Endothelial cell of umbilical vein (primary cell): ENCODE results near the gene LSM7. TPM values are rescaled to one million over a fixed set of nuclear protein-coding genes. Genes with fewer than 3 reads are reported as not detected.

Experiments
- BruUV-seq: library from RNA; stranded (reverse); fragments of 400-500 nt; replicated peaks from 2 replicates; lab custom pipeline; 2021; lab: Mats Ljungman, UMichigan
- CTCF ChIA-PET: fragments of 300-600, 350-600 bp; sonication (Branson Sonifier 250); formaldehyde crosslinking; loops from one replicate; lab custom pipeline; 2021; ENCODE audit warnings: antibody characterized with exemption, inconsistent platforms; lab: Charles Lee
- POLR2A ChIA-PET: fragments of 300-600, 350-600 bp; sonication (Branson Sonifier 250); formaldehyde crosslinking; loops from one replicate; lab custom pipeline; 2021; ENCODE audit warnings: antibody characterized with exemption, inconsistent platforms; lab: Charles Lee
- DNase-seq: peaks from one replicate; pipeline ENCODE4 v3.0.0-alpha.2; 2011; ENCODE audit warnings: low read depth, low spot score
- FAIRE-seq: peaks from 2 replicates; lab custom pipeline; 2011; peaks lifted over from hg19 to GRCh38; lab: Jason Lieb, UNC
- H2AFZ ChIP-seq: 2 replicates; pipeline ENCODE4 v1.6.0; 2012; ENCODE audit warnings: low read depth, low read length, control low read depth, inconsistent platforms
- H3K27ac ChIP-seq: 2 replicates; pipeline ENCODE4 v1.5.1; 2011; ENCODE audit warnings: low read depth, mild to moderate bottlenecking, control low read depth, low read length, moderate library complexity; ENCODE audit not compliant: insufficient read depth
- H3K27me3 ChIP-seq, 2 experiments: 2 replicates each; pipeline versions ENCODE4 v1.6.0 to v1.6.1; 2011; ENCODE audit warnings: low read length in 2 of 2, mixed read lengths in 1 of 2; ENCODE audit not compliant: control insufficient read depth in 2 of 2, insufficient read depth in 2 of 2
- H3K36me3 ChIP-seq, 2 experiments: 2 replicates in 1 of 2; 3 replicates in 1 of 2; pipeline ENCODE4 v1.5.1; 2011; ENCODE audit warnings: low read length in 2 of 2, mild to moderate bottlenecking in 1 of 2, moderate library complexity in 1 of 2; ENCODE audit not compliant: control insufficient read depth in 2 of 2, insufficient read depth in 2 of 2; ENCODE audit errors: extremely low read depth in 1 of 2
- H3K4me1 ChIP-seq: 3 replicates; pipeline ENCODE4 v1.5.1; 2011; ENCODE audit warnings: mild to moderate bottlenecking, low read length; ENCODE audit not compliant: control insufficient read depth, insufficient read depth; ENCODE audit errors: extremely low read depth
- H3K4me2 ChIP-seq: 2 replicates; pipeline ENCODE4 v1.6.1; 2011; ENCODE audit warnings: low read length, control low read depth, mixed read lengths; ENCODE audit not compliant: insufficient read depth
- H3K4me3 ChIP-seq, 3 experiments: fragments of 200-600 bp in 1 of 3; sonication (generic), shearing (Covaris generic) in 1 of 3; replicated peaks in 1 of 3; 2 replicates each; pipeline ENCODE4 v1.5.1; 2011 to 2016; ENCODE audit warnings: control low read depth in 3 of 3, low read length in 3 of 3, mild to moderate bottlenecking in 2 of 3, inconsistent platforms in 1 of 3, low read depth in 1 of 3, moderate library complexity in 1 of 3; ENCODE audit not compliant: insufficient read depth in 1 of 3
- H3K79me2 ChIP-seq: 2 replicates; pipeline ENCODE4 v1.6.0; 2012; ENCODE audit warnings: low read length, inconsistent platforms; ENCODE audit not compliant: control insufficient read depth, insufficient read depth
- H3K9ac ChIP-seq: replicated peaks from 2 replicates; pipeline ENCODE3; 2011; ENCODE audit warnings: low read length, control low read depth; ENCODE audit not compliant: insufficient read depth; ENCODE audit errors: extremely low read depth
- H3K9me1 ChIP-seq: replicated peaks from 3 replicates; pipeline ENCODE4 v1.6.0; 2011; ENCODE audit warnings: mild to moderate bottlenecking, low read length; ENCODE audit not compliant: control insufficient read depth, insufficient read depth; ENCODE audit errors: extremely low read depth
- H3K9me3 ChIP-seq: replicated peaks from 2 replicates; pipeline ENCODE4 v1.5.1; 2012; ENCODE audit warnings: low read length, inconsistent platforms; ENCODE audit not compliant: control insufficient read depth, insufficient read depth
- H4K20me1 ChIP-seq: replicated peaks from 2 replicates; pipeline ENCODE3; 2011; ENCODE audit warnings: mild to moderate bottlenecking, low read length; ENCODE audit not compliant: control insufficient read depth, insufficient read depth; ENCODE audit errors: extremely low read depth
- CTCF ChIP-seq, 2 donors: IDR thresholded peaks; 1 replicate in 1 of 2; 2 replicates in 1 of 2; pipeline ENCODE4 v1.5.1; 2011; ENCODE audit warnings: low read length in 2 of 2, mild to moderate bottlenecking in 2 of 2, moderate library complexity in 2 of 2, control low read depth in 1 of 2, inconsistent platforms in 1 of 2, low read depth in 1 of 2; ENCODE audit not compliant: insufficient read depth in 1 of 2; ENCODE audit errors: extremely low read depth in 1 of 2
- EZH2 ChIP-seq: IDR thresholded peaks from 2 replicates; pipeline ENCODE4 v1.6.1; 2012; ENCODE audit warnings: borderline replicate concordance, low read depth, mild to moderate bottlenecking, moderate library complexity, low read length, inconsistent platforms; ENCODE audit not compliant: severe bottlenecking
- FOS ChIP-seq: IDR thresholded peaks from 2 replicates; pipeline ENCODE4 v1.6.1; 2011; ENCODE audit warnings: mild to moderate bottlenecking, low read length, moderate library complexity, borderline replicate concordance; ENCODE audit not compliant: insufficient read depth
- GATA2 ChIP-seq: IDR thresholded peaks from 2 replicates; pipeline ENCODE4 v1.7.0; 2011; ENCODE audit warnings: low read depth, mild to moderate bottlenecking, moderate library complexity, mixed read lengths, low read length; ENCODE audit not compliant: insufficient read length, insufficient read depth
- JUN ChIP-seq: IDR thresholded peaks from 2 replicates; pipeline ENCODE4 v1.6.1; 2011; ENCODE audit warnings: borderline replicate concordance, low read depth; ENCODE audit not compliant: insufficient read length, insufficient read depth
- MYC ChIP-seq: IDR thresholded peaks from one replicate; pipeline ENCODE4 v1.6.1; 2011; ENCODE audit warnings: mild to moderate bottlenecking, low read depth, low read length
- POLR2A ChIP-seq: IDR thresholded peaks from 2 replicates; pipeline ENCODE4 v1.6.1; 2012; ENCODE audit warnings: low read depth, mild to moderate bottlenecking, control low read depth, low read length
- POLR2AphosphoS5 ChIP-seq: IDR thresholded peaks from 2 replicates; pipeline ENCODE4 v1.6.1; 2012; ENCODE audit warnings: low read depth, mild to moderate bottlenecking, control low read depth, low read length, moderate library complexity; ENCODE audit not compliant: insufficient read depth
- dilution Hi-C: fragments of 300-500 bp; cut with MboI; formaldehyde crosslinking; loops from one replicate; pipeline ENCODE4 v1.15.0; 2019; ENCODE audit warnings: low sequenced_read_pairs; ENCODE audit not compliant: extremely low pct_ligation_motif_present
- intact Hi-C: fragments of 100-400 bp; cut with micrococcal nuclease; formaldehyde crosslinking; loops from one replicate; pipeline ENCODE4 v1.10.0; 2022
- polyA plus RNA-seq, 4 experiments: library from polyadenylated mRNA; depleted of rRNA in 3 of 4; stranded (reverse) in 3 of 4; unstranded in 1 of 4; fragments of >200 nt; gene quantifications; 2 replicates each; pipeline versions ENCODE4 v1.2.1 to v1.2.3, GENCODE V29; 2011 to 2012; ENCODE audit warnings: missing spikeins in 1 of 4
- total RNA-seq: library from RNA; stranded (reverse); gene quantifications from 2 replicates; pipeline ENCODE4 v1.2.3, GENCODE V29; 2021
- TF ChIP-seq, protein P1 (sequence below): IDR thresholded peaks from 2 replicates; pipeline ENCODE4 v1.6.1; 2011; ENCODE audit not compliant: insufficient read depth, insufficient read length

Gene LSM7
- total and polyA plus RNA-seq, 2 donors (not counting 3 experiments of a cell fraction or from before 2014, with no cell fraction given), result 124 to 673 TPM

DNA sequence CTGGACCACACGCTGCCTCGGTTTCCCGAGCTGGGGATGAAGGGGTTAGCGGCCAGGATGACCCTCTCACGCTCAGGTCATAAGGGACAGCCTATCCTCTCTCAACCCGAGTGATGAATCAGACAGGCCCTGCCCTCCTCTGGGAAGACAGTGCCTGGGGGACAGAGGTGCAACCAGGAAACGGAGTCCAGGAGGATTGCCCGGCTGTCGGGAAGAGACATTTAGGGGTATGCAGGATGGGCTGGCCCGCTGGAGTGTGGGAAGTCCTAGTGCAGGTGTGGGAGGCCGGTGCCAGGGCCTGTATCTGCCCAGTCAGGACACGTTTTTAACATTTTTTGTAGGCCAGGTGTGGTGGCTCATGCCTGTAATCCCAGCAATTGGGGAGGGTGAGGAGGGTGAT, 8.3 kb downstream of the LSM7 start:
- H3K79me2 ChIP-seq, result peaks cover 4% of the 10 kb centered on the region
- ChIA-PET CTCF (no interaction called here), POLR2A (no interaction called here)
- H3K4me3 ChIP-seq, result no peak overlapping the region
- H2AFZ ChIP-seq, result no peak overlapping the region
- H3K36me3 ChIP-seq, result peaks cover 0 to 13% of the 10 kb centered on the region in 2 experiments
- no TSS peak for BruUV-seq
- DNase-seq (no peak), FAIRE-seq (no peak)
- H3K4me1 ChIP-seq, result no peaks in the 10 kb centered on the region
- H3K9ac ChIP-seq, result no peak overlapping the region
- H4K20me1 ChIP-seq, result no peaks in the 10 kb centered on the region
- no peaks in the 10 kb centered on the region for H3K9me1 ChIP-seq
- H3K4me2 ChIP-seq, result no peak overlapping the region
- no peak for TF ChIP-seq EZH2
- TF ChIP-seq MYC, result no peak
- TF ChIP-seq POLR2AphosphoS5, result no peak
- no peak for TF ChIP-seq CTCF (IDR thresholded peaks at IDR 0.05; ENCODE audit: extremely low read depth in 1 of 2, insufficient read depth in 1 of 2, low read depth in 1 of 2, low read length in 2 of 2)
- TF ChIP-seq JUN, result no peak
- TF ChIP-seq, protein P1, sequence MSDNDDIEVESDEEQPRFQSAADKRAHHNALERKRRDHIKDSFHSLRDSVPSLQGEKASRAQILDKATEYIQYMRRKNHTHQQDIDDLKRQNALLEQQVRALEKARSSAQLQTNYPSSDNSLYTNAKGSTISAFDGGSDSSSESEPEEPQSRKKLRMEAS, result no peak
- no peak for TF ChIP-seq GATA2
- no peak for TF ChIP-seq POLR2A
- TF ChIP-seq FOS, result no peak
- H3K27ac ChIP-seq, result no peak overlapping the region
- intact Hi-C loops, result no loop called here
- peaks cover 0 to 2% of the 10 kb centered on the region in 2 experiments for H3K27me3 ChIP-seq
- dilution Hi-C loops, result no loop called here
- no peaks in the 10 kb centered on the region for H3K9me3 ChIP-seq
